GM12874 (cell line): ENCODE measurements around the gene ARL6.
A peak's percentile ranks its signal among the peaks of the same experiment; 100 is the strongest.

Source experiments
- CTCF ChIP-seq: IDR thresholded peaks from 2 replicates; pipeline ENCODE4 v1.5.1; 2011; ENCODE audit warnings: low read depth, mild to moderate bottlenecking, control low read depth, low read length, moderate library complexity; ENCODE audit not compliant: insufficient read depth

Gene ARL6

DNA sequence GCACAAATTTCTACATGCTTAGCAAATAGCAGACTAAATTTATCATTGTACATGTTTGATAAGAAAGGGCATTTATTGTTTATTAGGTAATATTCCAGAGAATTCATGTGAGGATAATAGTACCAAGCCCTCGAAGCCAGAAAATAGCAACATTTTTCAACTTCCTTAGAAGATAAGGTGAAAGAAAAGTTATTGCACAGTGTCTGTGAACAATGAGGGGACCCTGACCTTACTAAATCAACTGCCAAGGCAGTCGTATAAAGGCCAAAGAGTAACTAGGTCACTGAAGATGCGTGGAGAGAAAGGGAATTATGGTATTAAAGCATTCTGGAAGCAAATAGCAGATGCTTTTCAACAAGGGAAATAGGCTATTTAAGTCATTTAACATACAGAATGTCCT is 20.3 kb upstream of the ARL6 start:
- TF ChIP-seq CTCF = no peak

DNA sequence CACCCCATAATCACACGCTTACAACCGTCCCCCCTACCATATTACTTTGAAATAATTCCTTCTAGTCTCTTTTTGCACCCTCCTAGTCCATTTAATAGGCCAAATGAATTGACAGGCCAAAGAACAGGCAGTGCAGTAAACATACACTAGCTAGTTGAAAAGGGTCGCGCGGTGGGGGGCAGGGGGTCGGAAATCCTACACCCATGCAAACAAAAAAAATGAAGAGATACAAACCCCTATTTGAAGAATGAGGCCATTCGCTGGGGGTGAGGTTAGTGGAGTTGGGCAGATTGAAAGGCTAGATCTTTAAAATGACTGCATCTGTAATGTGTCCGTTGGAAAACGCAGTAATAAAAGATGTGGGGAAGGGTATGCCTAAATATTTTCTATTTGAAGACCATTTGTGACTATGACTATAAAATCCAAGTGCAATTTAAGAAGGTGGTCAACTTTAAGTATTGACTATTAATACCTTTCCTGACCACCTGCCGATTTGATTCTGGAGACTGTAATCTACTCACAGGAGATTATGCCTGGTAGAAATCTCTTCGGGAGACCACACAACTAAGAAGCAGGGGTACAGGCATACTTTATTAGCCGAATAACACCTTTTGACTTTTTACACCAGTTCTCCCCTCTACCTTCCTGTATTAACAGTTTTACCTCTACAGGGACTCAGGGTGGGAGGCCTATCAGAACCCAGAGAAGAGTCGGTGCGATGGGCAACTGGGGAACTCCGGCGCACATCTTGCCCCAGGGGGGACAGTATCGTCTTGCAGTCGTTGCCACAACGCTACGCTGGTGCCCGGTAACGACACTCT is 762 bp upstream of the ARL6 start:
- no peak for TF ChIP-seq CTCF

GRCh38 chr3:97765336-97765735 is 778 bp downstream of the ARL6 start:
- no peak for TF ChIP-seq CTCF

DNA sequence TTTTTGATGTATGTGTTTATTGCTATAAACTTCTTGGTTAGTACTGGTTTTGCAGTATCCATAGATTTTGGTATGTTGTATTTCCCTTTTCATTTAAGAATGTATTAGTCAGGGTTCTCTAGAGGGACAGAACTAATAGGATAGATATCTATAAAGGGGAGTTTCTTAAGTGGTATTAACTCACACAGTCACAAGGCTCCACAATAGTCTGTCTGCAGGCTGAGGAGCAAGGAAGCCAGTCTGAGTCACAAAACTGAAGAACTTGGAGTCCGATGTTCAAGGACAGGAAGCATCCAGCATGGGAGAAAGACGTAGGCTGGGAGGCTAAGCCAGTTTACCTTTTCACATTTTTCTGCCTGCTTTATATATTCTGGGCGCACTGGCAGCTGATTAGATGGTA is 8.4 kb downstream of the ARL6 start:
- no peak for TF ChIP-seq CTCF

DNA sequence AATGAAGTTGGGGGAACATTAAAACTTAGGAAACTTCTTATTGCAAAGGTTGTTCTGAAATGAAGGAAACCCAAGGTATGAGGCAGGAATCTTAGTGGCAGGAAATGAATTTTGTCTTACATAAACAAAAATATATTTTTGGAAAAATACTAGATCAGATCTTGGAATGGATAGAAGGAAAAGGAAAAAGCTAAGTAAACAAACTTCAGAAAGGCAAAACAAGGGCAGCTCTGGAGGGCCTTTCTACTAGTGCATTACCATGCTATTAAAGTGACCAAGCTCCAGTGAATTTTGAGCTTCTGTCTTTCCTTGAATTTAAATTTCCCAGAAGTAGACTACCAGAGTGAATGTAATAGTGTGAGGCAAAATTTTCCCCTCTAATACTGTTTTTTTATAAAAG is 13.6 kb downstream of the ARL6 start:
- TF ChIP-seq CTCF = no peak

DNA sequence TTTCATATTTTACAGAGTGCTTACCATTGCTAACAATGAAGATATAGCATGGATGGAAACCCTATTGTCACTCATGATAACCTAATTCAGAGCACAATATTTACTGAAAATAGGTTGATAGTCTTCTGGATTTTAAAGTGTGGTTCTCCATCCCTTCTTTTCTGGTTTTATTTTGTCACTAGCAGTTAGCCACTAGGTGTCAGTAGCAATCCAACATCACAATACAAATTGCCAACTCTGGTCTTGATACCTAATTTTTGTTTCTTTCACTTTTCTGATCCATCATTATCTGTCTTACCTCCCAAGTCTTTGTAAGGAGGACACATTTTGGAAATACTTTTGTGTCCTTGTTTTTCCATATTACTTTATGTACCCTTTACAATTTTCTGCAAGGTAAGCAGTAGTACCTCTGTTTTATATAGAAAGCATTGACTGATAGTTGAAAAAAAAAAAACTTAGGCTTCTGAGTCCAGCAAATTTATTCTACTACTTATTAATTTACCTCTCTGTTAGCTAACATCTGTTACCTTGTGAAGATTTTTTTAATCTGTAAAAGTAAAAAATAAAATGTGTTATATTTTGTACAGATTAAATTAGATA is 29.0 kb downstream of the ARL6 start:
- TF ChIP-seq CTCF = peak; percentile 53

DNA sequence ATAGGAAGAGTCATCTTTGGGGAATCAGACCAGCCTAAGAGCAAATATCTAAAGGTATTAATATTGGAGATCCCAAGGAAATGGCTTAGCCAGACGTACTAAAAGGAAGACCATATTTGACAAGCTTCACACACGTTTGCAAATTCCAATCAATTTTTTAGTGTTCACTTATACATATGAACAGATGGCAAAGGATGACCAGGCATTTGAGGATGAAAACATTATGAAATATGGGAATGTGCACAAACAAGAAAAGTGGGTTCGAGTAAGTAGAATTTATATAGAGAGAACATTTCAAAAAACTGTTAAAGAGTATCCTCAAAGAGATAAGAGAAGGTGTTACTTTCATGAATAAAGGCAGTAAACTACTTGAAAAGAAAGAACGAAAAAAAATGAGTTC is 31.4 kb downstream of the ARL6 start:
- no peak for TF ChIP-seq CTCF
